Neural crest cell (in vitro differentiated cells): ENCODE results near the gene BICDL1. TPM values are rescaled to one million over a fixed set of nuclear protein-coding genes. Genes with fewer than 3 reads are reported as not detected.

ENCODE experiments used
- DNase-seq: peaks from one replicate; pipeline ENCODE4 v3.0.0; 2021; ENCODE audit warnings: low read depth, mixed read lengths, low spot score
- H3K27ac Mint-ChIP-seq: one replicate; pipeline ENCODE4 v1.8.0; 2021; ENCODE audit warnings: mild to moderate bottlenecking, mixed read lengths; ENCODE audit not compliant: unreplicated experiment
- H3K27me3 Mint-ChIP-seq: 2 replicates; pipeline ENCODE4 v1.8.0; 2021; ENCODE audit warnings: low read depth, mild to moderate bottlenecking, mixed read lengths
- H3K36me3 Mint-ChIP-seq: 2 replicates; pipeline ENCODE4 v1.8.0; 2021; ENCODE audit warnings: low read depth, mild to moderate bottlenecking, mixed read lengths
- H3K4me1 Mint-ChIP-seq: 2 replicates; pipeline ENCODE4 v1.8.0; 2021; ENCODE audit warnings: mixed read lengths
- H3K4me3 Mint-ChIP-seq: one replicate; pipeline ENCODE4 v1.8.0; 2021; ENCODE audit warnings: mild to moderate bottlenecking, mixed read lengths
- H3K9me3 Mint-ChIP-seq: 2 replicates; pipeline ENCODE4 v1.8.0; 2021; ENCODE audit warnings: mixed read lengths
- total RNA-seq: library from RNA; stranded (reverse); gene quantifications from 2 replicates; pipeline ENCODE4 v1.2.1, GENCODE V29; 2021
- TF ChIP-seq, protein P1 (sequence below): fragments of 200-600 bp; sonication (generic); conservative IDR thresholded peaks from 2 replicates; pipeline ENCODE4 v1.5.0; 2021; ENCODE audit warnings: antibody characterized with exemption, mild to moderate bottlenecking

BICDL1 gene
- total RNA-seq, 1 donor from 2014 or later = 6.3 TPM

DNA sequence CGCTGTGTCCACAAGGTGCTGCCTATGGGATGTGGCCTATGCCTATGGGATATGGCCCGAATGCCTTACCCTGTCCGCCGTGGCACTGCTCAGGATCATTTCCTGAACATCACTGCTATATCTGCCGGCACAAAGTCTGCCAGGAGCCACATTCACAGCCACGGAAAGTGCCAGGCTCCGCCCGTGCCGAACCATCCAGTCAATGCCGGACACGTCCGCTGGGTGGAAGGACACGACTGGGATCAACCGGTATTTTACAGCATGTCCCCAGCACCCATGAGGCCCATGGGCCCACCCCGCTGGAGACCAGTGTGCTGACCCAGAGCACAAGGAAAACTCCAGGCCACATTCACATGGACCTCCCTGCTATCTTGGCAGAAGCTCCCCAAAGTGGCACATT lies 142.1 kb downstream of the BICDL1 start:
- Mint-ChIP-seq H3K27me3 (no peaks in the 10 kb centered on the region), H3K27ac (no peak overlapping the region), H3K36me3 (peaks cover 17% of the 10 kb centered on the region), H3K4me1 (peaks cover 5% of the 10 kb centered on the region), H3K9me3 (no peaks in the 10 kb centered on the region), H3K4me3 (no peak overlapping the region)
- DNase-seq = no peak
- TF ChIP-seq, protein P1, sequence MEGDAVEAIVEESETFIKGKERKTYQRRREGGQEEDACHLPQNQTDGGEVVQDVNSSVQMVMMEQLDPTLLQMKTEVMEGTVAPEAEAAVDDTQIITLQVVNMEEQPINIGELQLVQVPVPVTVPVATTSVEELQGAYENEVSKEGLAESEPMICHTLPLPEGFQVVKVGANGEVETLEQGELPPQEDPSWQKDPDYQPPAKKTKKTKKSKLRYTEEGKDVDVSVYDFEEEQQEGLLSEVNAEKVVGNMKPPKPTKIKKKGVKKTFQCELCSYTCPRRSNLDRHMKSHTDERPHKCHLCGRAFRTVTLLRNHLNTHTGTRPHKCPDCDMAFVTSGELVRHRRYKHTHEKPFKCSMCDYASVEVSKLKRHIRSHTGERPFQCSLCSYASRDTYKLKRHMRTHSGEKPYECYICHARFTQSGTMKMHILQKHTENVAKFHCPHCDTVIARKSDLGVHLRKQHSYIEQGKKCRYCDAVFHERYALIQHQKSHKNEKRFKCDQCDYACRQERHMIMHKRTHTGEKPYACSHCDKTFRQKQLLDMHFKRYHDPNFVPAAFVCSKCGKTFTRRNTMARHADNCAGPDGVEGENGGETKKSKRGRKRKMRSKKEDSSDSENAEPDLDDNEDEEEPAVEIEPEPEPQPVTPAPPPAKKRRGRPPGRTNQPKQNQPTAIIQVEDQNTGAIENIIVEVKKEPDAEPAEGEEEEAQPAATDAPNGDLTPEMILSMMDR = no peak

DNA sequence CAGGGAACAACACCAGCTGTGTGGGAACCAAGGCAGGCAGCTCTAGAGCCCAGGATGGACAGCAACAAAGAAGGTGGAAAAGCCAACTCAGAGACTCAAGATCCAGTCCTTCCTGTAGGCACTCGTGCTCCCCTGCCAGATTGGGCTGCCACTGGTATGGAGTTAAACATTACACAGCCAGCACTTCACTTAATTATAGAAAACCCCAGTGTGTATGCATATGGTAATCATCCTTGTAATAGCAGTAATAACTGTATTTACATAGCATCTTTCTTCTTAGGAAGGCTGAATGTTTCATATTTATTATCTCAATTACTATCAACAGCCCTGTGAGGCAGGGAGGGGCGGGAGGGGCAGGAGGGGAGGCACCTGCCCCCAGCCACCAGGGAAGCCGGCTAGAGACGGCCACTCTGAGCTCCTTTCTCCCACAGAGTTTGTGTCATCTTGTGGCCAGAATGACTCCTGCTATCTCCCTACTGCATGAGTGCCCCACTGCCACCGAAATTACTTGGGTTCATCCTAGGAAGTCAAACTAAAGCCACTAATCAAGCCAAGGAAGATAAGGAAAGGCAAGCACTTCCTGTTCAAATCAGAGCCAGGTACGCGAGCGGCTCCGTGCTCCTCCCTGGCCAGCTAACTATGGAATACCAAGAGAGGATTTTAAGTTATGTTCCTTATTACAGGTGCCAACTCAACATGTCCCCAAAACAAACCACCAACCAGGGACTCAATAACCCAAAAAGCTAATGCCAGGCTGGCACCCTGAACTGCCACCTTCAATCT lies 143.2 kb downstream of the BICDL1 start:
- H3K4me1 Mint-ChIP-seq = no peaks in the 10 kb centered on the region
- H3K9me3 Mint-ChIP-seq = no peaks in the 10 kb centered on the region
- H3K4me3 Mint-ChIP-seq = no peak overlapping the region
- H3K27me3 Mint-ChIP-seq = no peaks in the 10 kb centered on the region
- H3K27ac Mint-ChIP-seq = no peak overlapping the region
- H3K36me3 Mint-ChIP-seq = peaks cover 11% of the 10 kb centered on the region
- DNase-seq = no peak
- TF ChIP-seq, protein P1 = no peak

DNA sequence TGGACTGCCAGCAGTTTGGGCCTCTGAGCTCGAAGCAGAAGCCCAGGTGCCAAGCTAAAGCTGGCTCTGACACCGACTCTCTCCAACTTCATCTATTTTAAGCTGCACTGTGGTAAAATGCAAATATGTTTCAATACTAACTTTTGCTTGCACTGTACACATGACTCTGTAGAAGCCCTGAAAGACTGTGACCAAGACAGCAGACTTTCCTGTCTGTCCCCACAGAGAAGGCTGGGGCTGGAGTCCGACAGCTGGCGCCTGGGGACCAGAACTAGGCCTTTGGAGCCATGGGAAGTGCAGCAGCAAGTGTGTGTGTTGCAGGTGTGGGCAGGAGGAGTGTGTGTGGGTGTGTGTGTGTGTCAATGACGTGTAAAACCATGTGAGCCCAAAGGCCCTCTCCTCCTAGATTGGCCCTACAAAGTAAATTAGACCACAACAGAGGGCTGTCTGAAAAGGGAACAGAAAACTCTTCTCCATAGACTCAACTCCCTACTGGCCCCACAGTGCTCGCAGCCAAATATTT lies 143.9 kb downstream of the BICDL1 start:
- Mint-ChIP-seq H3K27me3 (no peaks in the 10 kb centered on the region), H3K4me1 (no peaks in the 10 kb centered on the region), H3K27ac (no peak overlapping the region), H3K4me3 (no peak overlapping the region), H3K9me3 (no peaks in the 10 kb centered on the region), H3K36me3 (peaks cover 11% of the 10 kb centered on the region)
- TF ChIP-seq, protein P1 = no peak
- no peak for DNase-seq

DNA sequence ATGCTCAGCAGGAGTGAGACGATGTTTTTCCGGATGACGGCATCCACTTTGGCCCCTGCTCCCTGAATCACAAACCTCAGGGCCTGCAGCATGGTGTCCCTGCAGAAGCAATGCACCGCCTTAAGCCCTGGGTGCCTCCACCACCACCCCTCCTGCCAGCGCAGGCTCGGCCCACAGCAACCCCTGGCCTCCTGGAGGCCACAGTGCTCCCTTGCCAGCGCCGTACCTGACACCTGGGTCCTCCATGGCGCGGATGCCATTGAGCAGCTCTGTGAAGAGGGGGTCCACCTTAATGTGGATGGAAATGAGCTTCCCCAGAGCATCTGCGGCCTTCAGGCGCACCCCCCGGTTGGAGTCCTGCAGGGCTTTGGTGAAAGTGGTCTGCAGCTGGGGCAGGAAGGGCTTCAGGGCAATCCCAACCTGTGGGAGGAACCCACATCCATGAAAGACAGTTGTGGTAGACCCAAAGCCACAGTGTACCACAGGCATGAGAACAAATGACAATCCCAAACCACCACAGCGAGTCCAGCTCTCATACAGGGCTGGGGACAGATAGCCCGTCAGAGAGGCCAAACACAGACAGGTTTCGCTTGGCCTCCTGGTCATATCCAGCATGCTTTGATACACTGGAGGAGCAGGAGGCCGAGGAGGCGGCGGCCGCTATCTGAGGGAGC lies 145.4 kb downstream of the BICDL1 start:
- TF ChIP-seq, protein P1 = no peak
- Mint-ChIP-seq H3K9me3 (no peaks in the 10 kb centered on the region), H3K36me3 (peaks cover 11% of the 10 kb centered on the region), H3K4me3 (no peak overlapping the region), H3K27ac (no peak overlapping the region), H3K4me1 (no peaks in the 10 kb centered on the region), H3K27me3 (no peaks in the 10 kb centered on the region)
- DNase-seq = no peak

DNA sequence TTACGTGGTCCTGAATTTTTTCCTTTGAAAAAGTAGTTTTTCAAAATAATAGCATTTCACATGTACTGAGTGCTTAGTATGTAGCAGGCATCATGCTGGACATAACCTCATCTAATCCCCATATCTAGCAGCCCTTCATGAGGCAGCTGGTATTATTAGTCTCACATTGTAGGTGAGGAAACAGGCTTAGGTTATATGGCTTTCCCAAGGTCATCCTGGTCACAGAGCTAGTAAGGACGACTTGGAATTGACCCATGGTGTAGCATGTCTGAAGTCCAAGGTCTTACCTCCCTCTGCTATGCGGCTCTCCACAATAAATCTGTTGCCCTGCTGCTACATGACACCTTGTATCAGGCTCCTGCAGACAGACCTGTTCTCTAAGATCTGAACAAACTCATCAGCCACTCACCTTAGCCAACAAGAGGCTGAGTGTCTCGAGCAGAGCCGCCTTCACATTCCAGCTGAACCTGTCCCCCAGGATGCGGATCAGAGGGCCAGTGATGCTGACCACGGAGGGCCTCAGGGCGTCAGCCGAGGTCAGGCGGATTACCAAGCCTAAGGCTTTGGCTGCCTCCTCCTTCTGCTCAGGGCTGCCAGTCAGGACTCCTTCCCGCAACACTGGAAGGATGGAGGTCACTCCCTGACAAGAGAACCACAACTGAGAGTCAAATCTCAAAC lies 147.2 kb downstream of the BICDL1 start:
- H3K9me3 Mint-ChIP-seq = no peaks in the 10 kb centered on the region
- H3K4me3 Mint-ChIP-seq = no peak overlapping the region
- H3K27ac Mint-ChIP-seq = no peak overlapping the region
- H3K36me3 Mint-ChIP-seq = peaks cover 23% of the 10 kb centered on the region
- H3K27me3 Mint-ChIP-seq = no peaks in the 10 kb centered on the region
- no peaks in the 10 kb centered on the region for H3K4me1 Mint-ChIP-seq
- no peak for DNase-seq
- TF ChIP-seq, protein P1 = no peak
